Osteoblast (primary cell): ENCODE data around the gene EFNA2. TPM values are rescaled to one million over a fixed set of nuclear protein-coding genes. Genes with fewer than 3 reads are reported as not detected.
A peak's percentile ranks its signal among the peaks of the same experiment; 100 is the strongest.

Source experiments
- DNase-seq: peaks from one replicate; pipeline ENCODE4 v3.0.0; 2011; ENCODE audit warnings: low spot score, mixed read lengths; ENCODE audit not compliant: insufficient read length; ENCODE audit errors: missing footprints
- H2AFZ ChIP-seq: 2 replicates; pipeline ENCODE4 v1.6.0; 2011; ENCODE audit warnings: mild to moderate bottlenecking, low read length
- H3K27ac ChIP-seq: 2 replicates; pipeline ENCODE4 v1.5.1; 2011; ENCODE audit warnings: mild to moderate bottlenecking, low read depth, low read length, moderate library complexity
- H3K27me3 ChIP-seq: 2 replicates; pipeline ENCODE4 v1.6.0; 2012; ENCODE audit warnings: mild to moderate bottlenecking, control low read depth, inconsistent platforms, low read length, moderate library complexity; ENCODE audit not compliant: insufficient read depth
- H3K36me3 ChIP-seq: 2 replicates; pipeline ENCODE4 v1.5.1; 2011; ENCODE audit warnings: mild to moderate bottlenecking, low read length, control low read depth, moderate library complexity; ENCODE audit not compliant: insufficient read depth
- H3K4me1 ChIP-seq: 2 replicates; pipeline ENCODE4 v1.5.1; 2011; ENCODE audit warnings: mild to moderate bottlenecking, low read length, control low read depth, moderate library complexity; ENCODE audit not compliant: insufficient read depth
- H3K4me2 ChIP-seq: 2 replicates; pipeline ENCODE4 v1.6.0; 2011; ENCODE audit warnings: mild to moderate bottlenecking, low read length; ENCODE audit not compliant: insufficient read depth
- H3K4me3 ChIP-seq: fragments of 200-600 bp; sonication (generic); 3 replicates; pipeline ENCODE4 v1.5.1; 2012; ENCODE audit warnings: mild to moderate bottlenecking, low read length, inconsistent platforms; ENCODE audit not compliant: insufficient read depth
- H3K79me2 ChIP-seq: 2 replicates; pipeline ENCODE4 v1.6.0; 2012; ENCODE audit warnings: mild to moderate bottlenecking, low read length, control low read depth, inconsistent platforms; ENCODE audit not compliant: insufficient read depth
- H3K9me3 ChIP-seq: 2 replicates; pipeline ENCODE4 v1.5.1; 2011; ENCODE audit warnings: low read depth, low read length, control low read depth
- H4K20me1 ChIP-seq: 2 replicates; pipeline ENCODE4 v1.6.0; 2012; ENCODE audit warnings: mild to moderate bottlenecking, low read length, control low read depth; ENCODE audit not compliant: insufficient read depth
- total RNA-seq: library from RNA; depleted of rRNA; stranded (reverse); fragments of >200 nt; gene quantifications from 2 replicates; pipeline ENCODE4 v1.2.3, GENCODE V29; 2012
- TF ChIP-seq, protein P1 (sequence below): IDR thresholded peaks from 2 replicates; pipeline ENCODE4 v1.5.1; 2011; ENCODE audit warnings: mild to moderate bottlenecking, low read depth, low read length, moderate library complexity; ENCODE audit errors: extremely low read depth

The EFNA2 gene
- total RNA-seq, 1 donor = not detected

DNA sequence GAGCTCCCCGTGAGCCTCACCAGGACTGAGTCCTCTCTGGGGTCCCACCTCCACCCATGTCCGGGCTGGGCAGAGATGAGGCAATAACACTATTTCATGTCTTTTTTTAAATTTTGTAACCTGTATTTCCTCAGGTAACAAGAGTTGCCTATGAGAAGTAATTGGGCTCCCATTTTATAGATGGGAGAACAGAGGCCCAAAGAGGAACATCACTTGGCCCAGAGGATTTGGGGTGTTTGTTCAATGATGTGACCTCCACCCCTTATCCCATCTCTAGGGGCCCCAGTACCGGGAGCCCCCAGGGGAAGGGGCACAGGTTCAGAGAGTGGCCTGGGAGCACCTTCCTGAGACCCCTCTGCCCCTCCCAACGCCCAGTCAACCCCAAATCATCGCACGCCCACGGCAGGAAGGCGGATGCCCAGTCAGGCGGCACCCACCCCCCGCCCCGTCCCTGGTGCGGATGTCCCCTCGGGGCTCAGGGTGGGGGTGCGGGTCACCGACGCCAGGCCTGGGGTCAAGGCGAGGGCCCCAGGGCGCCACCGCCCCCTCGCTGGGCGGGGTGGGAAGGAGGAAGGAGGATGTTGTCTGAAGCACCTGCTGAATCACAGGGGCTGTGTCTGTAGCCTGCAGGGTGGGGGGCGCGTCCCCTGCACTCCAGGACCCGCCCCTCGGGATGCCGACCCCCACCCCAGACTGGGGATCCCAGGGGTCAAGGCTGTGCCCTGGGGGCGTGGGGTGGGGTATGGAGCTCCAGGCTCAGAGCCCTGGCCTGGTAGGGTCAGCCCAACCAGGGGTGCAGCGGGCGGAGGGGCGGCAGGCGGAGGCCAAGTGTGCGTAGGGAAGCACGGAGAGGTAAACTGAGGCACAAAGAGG, 25.6 kb upstream of the EFNA2 start:
- peaks cover 33% of the 10 kb centered on the region for H4K20me1 ChIP-seq
- TF ChIP-seq, protein P1, sequence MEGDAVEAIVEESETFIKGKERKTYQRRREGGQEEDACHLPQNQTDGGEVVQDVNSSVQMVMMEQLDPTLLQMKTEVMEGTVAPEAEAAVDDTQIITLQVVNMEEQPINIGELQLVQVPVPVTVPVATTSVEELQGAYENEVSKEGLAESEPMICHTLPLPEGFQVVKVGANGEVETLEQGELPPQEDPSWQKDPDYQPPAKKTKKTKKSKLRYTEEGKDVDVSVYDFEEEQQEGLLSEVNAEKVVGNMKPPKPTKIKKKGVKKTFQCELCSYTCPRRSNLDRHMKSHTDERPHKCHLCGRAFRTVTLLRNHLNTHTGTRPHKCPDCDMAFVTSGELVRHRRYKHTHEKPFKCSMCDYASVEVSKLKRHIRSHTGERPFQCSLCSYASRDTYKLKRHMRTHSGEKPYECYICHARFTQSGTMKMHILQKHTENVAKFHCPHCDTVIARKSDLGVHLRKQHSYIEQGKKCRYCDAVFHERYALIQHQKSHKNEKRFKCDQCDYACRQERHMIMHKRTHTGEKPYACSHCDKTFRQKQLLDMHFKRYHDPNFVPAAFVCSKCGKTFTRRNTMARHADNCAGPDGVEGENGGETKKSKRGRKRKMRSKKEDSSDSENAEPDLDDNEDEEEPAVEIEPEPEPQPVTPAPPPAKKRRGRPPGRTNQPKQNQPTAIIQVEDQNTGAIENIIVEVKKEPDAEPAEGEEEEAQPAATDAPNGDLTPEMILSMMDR = no peak
- H3K4me1 ChIP-seq = peaks cover 51% of the 10 kb centered on the region
- H3K27ac ChIP-seq = peak overlapping the region; percentile 78
- peaks cover 27% of the 10 kb centered on the region for H3K79me2 ChIP-seq
- H2AFZ ChIP-seq = no peak overlapping the region
- peak; percentile 93 for DNase-seq
- H3K4me2 ChIP-seq = peak overlapping the region; percentile 55
- H3K36me3 ChIP-seq = peaks cover 31% of the 10 kb centered on the region
- no peaks in the 10 kb centered on the region for H3K27me3 ChIP-seq
- no peaks in the 10 kb centered on the region for H3K9me3 ChIP-seq
- H3K4me3 ChIP-seq = peak overlapping the region; percentile 56

DNA sequence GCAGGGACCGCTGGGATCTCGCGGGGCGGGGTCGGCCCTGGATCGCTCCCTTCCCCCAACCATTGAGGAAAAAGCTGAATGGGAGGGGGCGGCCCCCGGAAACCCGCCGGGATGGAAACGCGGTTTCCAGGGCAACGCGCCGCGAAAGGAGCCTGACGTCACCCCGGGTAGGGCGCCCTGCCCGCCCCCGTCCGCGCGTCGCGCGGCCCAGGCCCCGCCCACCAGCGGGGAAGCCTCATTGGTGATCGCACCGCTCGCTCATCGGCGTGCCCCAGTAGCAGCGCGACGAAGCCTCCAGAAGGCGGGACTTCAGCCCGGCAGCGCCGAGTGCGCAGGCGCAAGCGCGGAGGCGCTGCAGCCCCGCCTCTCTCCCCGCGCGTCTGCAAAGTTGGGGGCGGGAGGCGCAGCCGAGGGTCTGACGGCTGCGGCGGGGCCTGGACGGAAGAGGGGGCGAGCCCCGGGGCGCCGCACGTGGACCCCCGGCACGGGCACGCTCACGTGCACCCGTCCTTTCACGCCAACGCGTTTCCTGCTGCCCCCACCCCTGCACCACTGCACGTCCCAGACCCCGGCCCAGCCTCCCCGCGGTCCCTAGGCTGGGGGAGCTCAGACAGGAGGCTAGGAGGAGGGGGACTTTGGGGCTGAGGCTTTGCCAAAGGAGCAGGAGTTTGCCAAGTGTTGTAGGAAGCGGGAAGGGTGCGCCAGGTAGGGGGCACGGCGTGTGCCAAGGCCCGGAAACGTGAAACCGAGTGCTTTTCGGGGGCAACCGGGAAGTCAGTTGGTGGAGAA, 24.7 kb upstream of the EFNA2 start:
- H3K4me2 ChIP-seq = peak overlapping the region; percentile 89
- H3K4me1 ChIP-seq = peaks cover 50% of the 10 kb centered on the region
- peaks cover 26% of the 10 kb centered on the region for H4K20me1 ChIP-seq
- DNase-seq = peak; percentile 100
- H3K79me2 ChIP-seq = peaks cover 19% of the 10 kb centered on the region
- peaks cover 23% of the 10 kb centered on the region for H3K36me3 ChIP-seq
- no peaks in the 10 kb centered on the region for H3K27me3 ChIP-seq
- no peaks in the 10 kb centered on the region for H3K9me3 ChIP-seq
- H3K27ac ChIP-seq = peak overlapping the region; percentile 93
- TF ChIP-seq, protein P1 = no peak
- H3K4me3 ChIP-seq = peak overlapping the region; percentile 80
- peak overlapping the region; percentile 51 for H2AFZ ChIP-seq

DNA sequence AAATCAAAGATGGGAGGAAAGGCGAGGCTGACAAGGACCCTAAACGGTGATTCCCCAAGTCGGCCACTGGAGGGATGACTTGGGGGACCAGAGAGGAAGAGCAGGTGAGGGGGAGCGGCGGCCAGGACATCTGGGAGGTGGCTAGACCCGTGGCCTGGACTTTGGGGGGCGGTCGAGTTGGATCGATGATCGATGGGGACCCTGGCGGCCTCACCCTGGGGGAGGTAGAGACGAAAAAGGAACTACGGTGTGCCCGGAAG, 24.2 kb upstream of the EFNA2 start:
- peak overlapping the region; percentile 89 for H3K4me2 ChIP-seq
- H3K27ac ChIP-seq = peak overlapping the region; percentile 93
- DNase-seq = no peak
- H3K4me3 ChIP-seq = peak overlapping the region; percentile 80
- H3K9me3 ChIP-seq = no peaks in the 10 kb centered on the region
- no peaks in the 10 kb centered on the region for H3K27me3 ChIP-seq
- TF ChIP-seq, protein P1 = peak; percentile 31
- H4K20me1 ChIP-seq = peaks cover 26% of the 10 kb centered on the region
- peaks cover 20% of the 10 kb centered on the region for H3K36me3 ChIP-seq
- H2AFZ ChIP-seq = no peak overlapping the region
- peaks cover 16% of the 10 kb centered on the region for H3K79me2 ChIP-seq
- H3K4me1 ChIP-seq = peaks cover 53% of the 10 kb centered on the region
